ENCODE measurements around the gene GARNL3.

GARNL3 gene

GRCh38 chr9:127388037-127388855, 123.7 kb downstream of the GARNL3 start:
- DNase-seq (ENCODE audit: low read depth, low spot score) = no peak

GRCh38 chr9:127388856-127389238, 124.3 kb downstream of the GARNL3 start:
- DNase-seq (ENCODE audit: low read depth, low spot score) = no peak

GRCh38 chr9:127389381-127390247, 125.0 kb downstream of the GARNL3 start:
- no peak for DNase-seq (ENCODE audit: low read depth, low spot score)

GRCh38 chr9:127390248-127390545, 125.6 kb downstream of the GARNL3 start:
- no peak for DNase-seq (ENCODE audit: low read depth, low spot score)

GRCh38 chr9:127390563-127390962, 126.0 kb downstream of the GARNL3 start:
- no peak for DNase-seq (ENCODE audit: low read depth, low spot score)

- DNase-seq (ENCODE audit: low read depth, low spot score) = no peak
These were observed 127.6 kb downstream of the GARNL3 start for GRCh38 chr9:127392166-127392565.

GRCh38 chr9:127392976-127393375, 128.4 kb downstream of the GARNL3 start:
- no peak for DNase-seq (ENCODE audit: low read depth, low spot score)

GRCh38 chr9:127393645-127394044, 129.1 kb downstream of the GARNL3 start:
- no peak for DNase-seq (ENCODE audit: low read depth, low spot score)

- DNase-seq (ENCODE audit: low read depth, low spot score) = no peak
These were observed 131.1 kb downstream of the GARNL3 start for GRCh38 chr9:127395497-127396252.

GRCh38 chr9:127396253-127396807, 131.8 kb downstream of the GARNL3 start:
- DNase-seq (ENCODE audit: low read depth, low spot score) = no peak

GRCh38 chr9:127396808-127397645, 132.5 kb downstream of the GARNL3 start, which contains the start of gene SLC2A8:
Gene SLC2A8, plus strand, starts transcription at chr9:127397169. Its CDS starts 62 bp downstream, at chr9:127397231.
- DNase-seq (ENCODE audit: low read depth, low spot score) = peak; percentile 98

GRCh38 chr9:127397646-127398274, 133.2 kb downstream of the GARNL3 start:
- DNase-seq (ENCODE audit: low read depth, low spot score) = no peak

- DNase-seq (ENCODE audit: low read depth, low spot score) = no peak
These were observed 133.7 kb downstream of the GARNL3 start for GRCh38 chr9:127398275-127398647.

- DNase-seq (ENCODE audit: low read depth, low spot score) = no peak
These were observed 134.3 kb downstream of the GARNL3 start for GRCh38 chr9:127398715-127399400.

- DNase-seq (ENCODE audit: low read depth, low spot score) = no peak
These were observed 135.2 kb downstream of the GARNL3 start for GRCh38 chr9:127399736-127400269.

GRCh38 chr9:127402401-127403090, 138.0 kb downstream of the GARNL3 start:
- DNase-seq (ENCODE audit: low read depth, low spot score) = no peak

- DNase-seq (ENCODE audit: low read depth, low spot score) = no peak
These were observed 139.1 kb downstream of the GARNL3 start for GRCh38 chr9:127403507-127404192.

GRCh38 chr9:127404631-127405030, 140.1 kb downstream of the GARNL3 start:
- no peak for DNase-seq (ENCODE audit: low read depth, low spot score)

Measured in iPS DF 19.7 (cell line).